A549 (cell line): ENCODE measurements around the gene NOS2.

ENCODE experiments used
- FOSB ChIP-seq: fragments of 250-450 bp; sonication (Bioruptor Pico); IDR thresholded peaks from 2 replicates; pipeline ENCODE4 v1.5.0; 2020; ENCODE audit warnings: mild to moderate bottlenecking, moderate library complexity
- MAZ ChIP-seq: fragments of 150-350 bp; IDR thresholded peaks from 2 replicates; pipeline ENCODE4 v1.6.1; 2014; ENCODE audit warnings: antibody characterized with exemption, low read depth, low read length, borderline replicate concordance
- TF ChIP-seq, protein P1 (sequence below): IDR thresholded peaks from 2 replicates; pipeline ENCODE4 v1.6.1; 2012
- TF ChIP-seq, protein P2 (sequence below): fragments of 450-650 bp; IDR thresholded peaks from 2 replicates; pipeline ENCODE4 v1.6.1; 2014; ENCODE audit warnings: antibody characterized with exemption
- TF ChIP-seq, protein P3 (sequence below): fragments of >200 bp; sonication (Bioruptor Twin); formaldehyde crosslinking; IDR thresholded peaks from 3 replicates; pipeline ENCODE4 v1.5.1; 2016
- TF ChIP-seq, protein P4 (sequence below): IDR thresholded peaks from 2 replicates; pipeline ENCODE4 v1.6.1; 2012

DNA sequence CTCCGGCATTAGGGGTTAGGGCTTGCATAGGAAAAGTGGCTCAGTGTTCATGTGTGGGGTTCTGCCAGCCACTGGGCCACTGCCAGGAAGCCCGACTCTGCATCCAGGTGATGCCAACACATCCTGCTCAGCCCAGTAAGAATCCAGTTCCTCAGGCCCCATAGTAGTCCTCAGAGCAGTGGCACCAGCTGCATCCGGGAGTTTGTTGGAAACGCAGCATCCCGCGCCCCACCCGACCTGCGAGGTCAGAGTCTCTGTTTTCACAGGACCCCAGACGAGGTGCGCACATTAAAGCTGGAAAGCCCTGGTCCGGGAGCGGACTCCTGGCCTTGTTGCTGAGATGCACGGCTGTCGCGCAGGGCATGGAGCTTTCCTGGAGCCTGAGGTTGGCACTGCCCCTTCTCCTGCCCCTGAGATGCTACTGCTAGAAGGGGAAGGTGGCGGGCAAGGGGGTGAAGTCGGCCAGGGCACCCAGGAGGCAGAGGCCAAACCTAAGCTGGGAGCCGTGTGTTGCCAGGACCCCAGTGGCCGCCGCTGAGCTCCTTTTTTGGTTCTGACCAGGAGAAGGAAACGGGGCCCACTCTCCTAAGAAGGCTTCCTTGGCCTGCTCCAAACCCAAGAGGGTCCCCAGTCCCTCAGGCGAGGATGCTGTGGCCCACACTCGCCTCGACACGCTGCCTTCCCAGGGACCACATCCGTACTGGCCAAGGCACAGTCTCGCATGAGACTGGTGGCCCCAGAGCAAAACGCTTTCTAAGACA, 44.4 kb downstream of the NOS2 start:
- TF ChIP-seq FOSB, result no peak
- no peak for TF ChIP-seq MAZ
- TF ChIP-seq, protein P1, sequence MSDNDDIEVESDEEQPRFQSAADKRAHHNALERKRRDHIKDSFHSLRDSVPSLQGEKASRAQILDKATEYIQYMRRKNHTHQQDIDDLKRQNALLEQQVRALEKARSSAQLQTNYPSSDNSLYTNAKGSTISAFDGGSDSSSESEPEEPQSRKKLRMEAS, result no peak
- TF ChIP-seq, protein P2, sequence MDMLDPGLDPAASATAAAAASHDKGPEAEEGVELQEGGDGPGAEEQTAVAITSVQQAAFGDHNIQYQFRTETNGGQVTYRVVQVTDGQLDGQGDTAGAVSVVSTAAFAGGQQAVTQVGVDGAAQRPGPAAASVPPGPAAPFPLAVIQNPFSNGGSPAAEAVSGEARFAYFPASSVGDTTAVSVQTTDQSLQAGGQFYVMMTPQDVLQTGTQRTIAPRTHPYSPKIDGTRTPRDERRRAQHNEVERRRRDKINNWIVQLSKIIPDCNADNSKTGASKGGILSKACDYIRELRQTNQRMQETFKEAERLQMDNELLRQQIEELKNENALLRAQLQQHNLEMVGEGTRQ, result no peak
- TF ChIP-seq, protein P3, sequence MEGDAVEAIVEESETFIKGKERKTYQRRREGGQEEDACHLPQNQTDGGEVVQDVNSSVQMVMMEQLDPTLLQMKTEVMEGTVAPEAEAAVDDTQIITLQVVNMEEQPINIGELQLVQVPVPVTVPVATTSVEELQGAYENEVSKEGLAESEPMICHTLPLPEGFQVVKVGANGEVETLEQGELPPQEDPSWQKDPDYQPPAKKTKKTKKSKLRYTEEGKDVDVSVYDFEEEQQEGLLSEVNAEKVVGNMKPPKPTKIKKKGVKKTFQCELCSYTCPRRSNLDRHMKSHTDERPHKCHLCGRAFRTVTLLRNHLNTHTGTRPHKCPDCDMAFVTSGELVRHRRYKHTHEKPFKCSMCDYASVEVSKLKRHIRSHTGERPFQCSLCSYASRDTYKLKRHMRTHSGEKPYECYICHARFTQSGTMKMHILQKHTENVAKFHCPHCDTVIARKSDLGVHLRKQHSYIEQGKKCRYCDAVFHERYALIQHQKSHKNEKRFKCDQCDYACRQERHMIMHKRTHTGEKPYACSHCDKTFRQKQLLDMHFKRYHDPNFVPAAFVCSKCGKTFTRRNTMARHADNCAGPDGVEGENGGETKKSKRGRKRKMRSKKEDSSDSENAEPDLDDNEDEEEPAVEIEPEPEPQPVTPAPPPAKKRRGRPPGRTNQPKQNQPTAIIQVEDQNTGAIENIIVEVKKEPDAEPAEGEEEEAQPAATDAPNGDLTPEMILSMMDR, result no peak
- TF ChIP-seq, protein P4, sequence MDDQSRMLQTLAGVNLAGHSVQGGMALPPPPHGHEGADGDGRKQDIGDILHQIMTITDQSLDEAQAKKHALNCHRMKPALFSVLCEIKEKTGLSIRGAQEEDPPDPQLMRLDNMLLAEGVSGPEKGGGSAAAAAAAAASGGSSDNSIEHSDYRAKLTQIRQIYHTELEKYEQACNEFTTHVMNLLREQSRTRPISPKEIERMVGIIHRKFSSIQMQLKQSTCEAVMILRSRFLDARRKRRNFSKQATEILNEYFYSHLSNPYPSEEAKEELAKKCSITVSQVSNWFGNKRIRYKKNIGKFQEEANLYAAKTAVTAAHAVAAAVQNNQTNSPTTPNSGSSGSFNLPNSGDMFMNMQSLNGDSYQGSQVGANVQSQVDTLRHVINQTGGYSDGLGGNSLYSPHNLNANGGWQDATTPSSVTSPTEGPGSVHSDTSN, result no peak
